ENCODE results near the gene DNAH7. TPM values are rescaled to one million over a fixed set of nuclear protein-coding genes. Genes with fewer than 3 reads are reported as not detected.

The DNAH7 gene
- total and polyA plus RNA-seq, 8 donors, result 1.6 to 6.2 (median 4.8) TPM

DNA sequence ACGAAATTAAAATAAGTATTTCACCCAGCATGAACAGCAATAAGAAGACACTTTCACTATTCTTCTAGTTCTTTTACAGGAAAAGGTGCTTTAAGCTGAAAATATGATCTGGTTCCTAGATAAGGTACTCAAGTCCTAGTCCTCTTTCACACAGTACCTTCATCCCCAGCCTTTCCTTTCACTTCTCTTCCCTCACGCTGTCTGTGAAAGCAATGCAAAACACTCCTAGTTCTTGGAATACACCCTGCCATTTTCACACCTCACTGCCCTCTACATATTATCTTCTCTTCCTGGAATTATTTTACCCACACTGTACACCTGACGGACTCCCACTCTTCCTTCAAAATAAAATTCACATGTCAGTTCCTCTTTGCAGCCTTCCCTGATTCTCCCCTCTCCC lies 82.9 kb downstream of the DNAH7 start:
- H3K4me1 ChIP-seq, result no peaks in the 10 kb centered on the region
- ATAC-seq (no peak), DNase-seq (no peak)
- peaks cover 0 to 7% of the 10 kb centered on the region in 2 donors for H3K9me3 ChIP-seq
- TF ChIP-seq, protein P1, sequence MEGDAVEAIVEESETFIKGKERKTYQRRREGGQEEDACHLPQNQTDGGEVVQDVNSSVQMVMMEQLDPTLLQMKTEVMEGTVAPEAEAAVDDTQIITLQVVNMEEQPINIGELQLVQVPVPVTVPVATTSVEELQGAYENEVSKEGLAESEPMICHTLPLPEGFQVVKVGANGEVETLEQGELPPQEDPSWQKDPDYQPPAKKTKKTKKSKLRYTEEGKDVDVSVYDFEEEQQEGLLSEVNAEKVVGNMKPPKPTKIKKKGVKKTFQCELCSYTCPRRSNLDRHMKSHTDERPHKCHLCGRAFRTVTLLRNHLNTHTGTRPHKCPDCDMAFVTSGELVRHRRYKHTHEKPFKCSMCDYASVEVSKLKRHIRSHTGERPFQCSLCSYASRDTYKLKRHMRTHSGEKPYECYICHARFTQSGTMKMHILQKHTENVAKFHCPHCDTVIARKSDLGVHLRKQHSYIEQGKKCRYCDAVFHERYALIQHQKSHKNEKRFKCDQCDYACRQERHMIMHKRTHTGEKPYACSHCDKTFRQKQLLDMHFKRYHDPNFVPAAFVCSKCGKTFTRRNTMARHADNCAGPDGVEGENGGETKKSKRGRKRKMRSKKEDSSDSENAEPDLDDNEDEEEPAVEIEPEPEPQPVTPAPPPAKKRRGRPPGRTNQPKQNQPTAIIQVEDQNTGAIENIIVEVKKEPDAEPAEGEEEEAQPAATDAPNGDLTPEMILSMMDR (IDR thresholded peaks at IDR 0.05), result no peak
- no peaks in the 10 kb centered on the region for H3K36me3 ChIP-seq
- no peak overlapping the region for H3K4me3 ChIP-seq
- no peak overlapping the region for H3K27ac ChIP-seq
- no peaks in the 10 kb centered on the region for H3K27me3 ChIP-seq
- intact Hi-C loops (cut with DNase I), result no loop called here

DNA sequence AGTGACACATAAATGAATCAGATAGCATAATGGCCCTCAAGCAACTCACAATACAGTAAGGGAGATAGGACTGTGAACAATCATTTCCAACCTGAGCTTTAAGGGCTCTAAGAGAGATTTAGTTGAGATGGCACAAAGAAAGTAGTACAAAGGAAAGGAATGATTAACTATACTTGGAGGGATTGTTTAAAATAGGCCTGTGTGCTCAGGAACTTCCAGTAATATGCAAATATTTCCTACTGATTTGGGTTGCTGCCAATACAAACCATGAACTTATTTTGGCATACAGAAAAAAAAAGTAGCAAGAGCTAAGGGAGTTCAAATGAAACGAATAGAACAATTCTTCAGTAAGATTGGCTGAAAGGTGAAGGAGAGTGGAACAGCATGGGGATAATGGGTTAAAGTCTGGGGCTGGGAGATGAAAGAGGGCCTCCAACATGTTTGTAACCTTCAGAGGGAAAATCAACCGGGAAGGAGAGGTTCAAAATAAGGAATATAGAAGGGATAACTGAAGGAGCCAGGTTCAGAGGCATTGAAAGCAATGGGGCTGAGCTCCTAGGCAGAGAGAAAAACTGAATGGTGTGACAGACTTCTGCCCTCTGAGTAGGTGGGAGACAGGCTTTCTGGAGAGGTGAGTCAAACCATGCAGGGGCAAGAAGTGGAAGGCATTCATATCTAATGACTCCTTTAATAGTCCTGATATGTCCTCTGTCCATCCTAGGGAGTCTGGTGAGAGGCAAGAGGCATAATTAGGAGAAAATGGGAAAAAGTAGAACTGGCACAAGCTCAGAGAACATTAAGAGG lies 83.5 kb downstream of the DNAH7 start:
- intact Hi-C loops (cut with DNase I), result no loop called here
- Histone ChIP-seq H3K4me1 (no peaks in the 10 kb centered on the region), H3K36me3 (no peaks in the 10 kb centered on the region), H3K9me3 (peaks cover 0 to 10% of the 10 kb centered on the region in 2 donors), H3K4me3 (no peak overlapping the region), H3K27me3 (no peaks in the 10 kb centered on the region), H3K27ac (no peak overlapping the region)
- ATAC-seq, result no peak
- TF ChIP-seq, protein P1 (IDR thresholded peaks at IDR 0.05), result no peak
- peak in 1 of 4 donors; percentile 2 for DNase-seq

DNA sequence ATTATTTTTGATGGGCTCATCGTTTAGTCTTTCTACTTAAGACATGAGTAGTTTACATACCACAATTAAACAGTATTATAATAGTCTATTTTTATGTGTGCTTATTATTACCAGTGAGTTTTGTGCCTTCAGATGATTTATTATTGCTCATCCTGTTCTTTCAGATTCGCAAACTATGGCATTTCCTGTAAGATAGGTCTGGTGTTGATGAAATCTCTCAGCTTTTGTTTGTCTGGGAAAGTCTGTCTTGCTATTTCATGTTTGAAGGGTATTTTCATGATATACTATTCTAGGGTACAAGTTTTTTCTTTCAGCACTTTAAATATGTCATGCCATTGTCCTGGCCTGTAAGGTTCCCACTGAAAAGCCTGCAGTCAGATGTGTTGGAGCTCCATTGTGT lies 101.3 kb downstream of the DNAH7 start:
- Histone ChIP-seq H3K27ac (no peak overlapping the region), H3K4me3 (no peak overlapping the region), H3K36me3 (no peaks in the 10 kb centered on the region), H3K4me1 (no peaks in the 10 kb centered on the region), H3K27me3 (no peaks in the 10 kb centered on the region), H3K9me3 (no peaks in the 10 kb centered on the region)
- TF ChIP-seq, protein P1 (IDR thresholded peaks at IDR 0.05), result no peak
- intact Hi-C loops (cut with DNase I), result no loop called here
- DNase-seq (no peak), ATAC-seq (no peak)

DNA sequence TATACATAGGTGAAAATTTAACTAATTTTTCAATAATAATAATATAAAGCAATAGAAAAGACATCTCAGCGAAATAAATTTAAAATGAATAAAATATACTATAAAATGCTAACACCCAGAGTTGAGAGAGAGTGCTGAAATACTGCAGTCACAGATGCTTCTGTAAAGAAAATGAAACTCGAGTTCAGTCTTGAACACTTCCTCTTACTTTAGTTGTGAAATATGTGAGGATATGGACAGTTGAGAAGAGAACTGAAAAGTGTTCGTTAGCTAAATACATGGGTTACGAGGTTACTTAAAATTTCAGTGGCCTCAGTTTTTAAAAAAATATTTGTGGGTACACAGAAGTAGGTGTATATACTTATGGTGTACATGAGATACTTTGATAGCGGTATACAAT lies 106.8 kb downstream of the DNAH7 start:
- H3K4me1 ChIP-seq, result no peaks in the 10 kb centered on the region
- no peak for DNase-seq
- no peaks in the 10 kb centered on the region for H3K36me3 ChIP-seq
- H3K9me3 ChIP-seq, result no peaks in the 10 kb centered on the region
- ATAC-seq, result no peak
- intact Hi-C loops (cut with DNase I), result no loop called here
- H3K27me3 ChIP-seq, result no peaks in the 10 kb centered on the region
- H3K4me3 ChIP-seq, result no peak overlapping the region
- TF ChIP-seq, protein P1 (IDR thresholded peaks at IDR 0.05), result no peak
- no peak overlapping the region for H3K27ac ChIP-seq

DNA sequence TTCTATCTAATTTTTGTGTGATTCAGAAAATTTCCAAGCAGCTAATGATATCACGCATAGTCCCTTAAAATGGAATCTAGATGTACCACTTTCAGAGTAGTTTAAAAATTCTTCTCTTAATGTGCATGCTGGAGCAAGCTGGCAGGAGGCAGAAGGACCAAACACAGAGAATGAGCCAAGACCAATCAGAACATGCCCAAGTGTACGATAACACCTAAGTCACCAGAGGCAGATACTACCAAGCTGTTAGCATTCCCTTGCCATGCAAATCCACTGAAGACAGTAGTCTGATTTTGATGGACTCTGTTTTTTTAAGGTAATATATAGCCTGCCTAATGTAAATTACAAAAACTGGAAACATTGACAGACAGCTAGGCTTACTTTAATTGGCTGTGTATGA lies 109.3 kb downstream of the DNAH7 start:
- no peak for ATAC-seq
- H3K27me3 ChIP-seq, result no peaks in the 10 kb centered on the region

More for the DNA sequence above, 109.3 kb downstream of the DNAH7 start:
- H3K4me3 ChIP-seq, result no peak overlapping the region
- H3K27ac ChIP-seq, result no peak overlapping the region
- no peak for DNase-seq
- intact Hi-C loops (cut with DNase I), result no loop called here
- H3K4me1 ChIP-seq, result no peaks in the 10 kb centered on the region
- peaks cover 0 to under 1% of the 10 kb centered on the region in 2 donors for H3K9me3 ChIP-seq
- H3K36me3 ChIP-seq, result no peaks in the 10 kb centered on the region
- TF ChIP-seq, protein P1 (IDR thresholded peaks at IDR 0.05), result no peak

Measured in left lung (tissue), 10 donors.